HL-60 (cell line): ENCODE data around the gene LAMC1.

Experiments used
- DNase-seq, 2 experiments: peaks; one replicate each; pipeline ENCODE4 v3.0.0-alpha.2; 2010 to 2020; ENCODE audit warnings: low read depth in 1 of 2, low spot score in 1 of 2
- H3K27ac ChIP-seq: fragments of 250-450 bp; sonication (Bioruptor Pico); replicated peaks from 2 replicates; pipeline ENCODE4 v1.5.1; 2020; ENCODE audit warnings: mild to moderate bottlenecking, moderate library complexity
- H3K27me3 ChIP-seq: fragments of 250-450 bp; sonication (Bioruptor Pico); 2 replicates; pipeline ENCODE4 v1.5.1; 2021; ENCODE audit warnings: mild to moderate bottlenecking, moderate library complexity; ENCODE audit not compliant: insufficient read depth, poor library complexity, severe bottlenecking
- H3K4me3 ChIP-seq: replicated peaks from 2 replicates; pipeline ENCODE4 v1.5.1; 2011; ENCODE audit warnings: mild to moderate bottlenecking, control low read depth, low read length; ENCODE audit not compliant: insufficient read depth
- CTCF ChIP-seq: IDR thresholded peaks from one replicate; pipeline ENCODE4 v1.5.1; 2011; ENCODE audit warnings: low read length, control low read depth, inconsistent platforms; ENCODE audit not compliant: insufficient read depth
- GABPA ChIP-seq: IDR thresholded peaks from 2 replicates; pipeline ENCODE4 v1.6.1; 2012; ENCODE audit warnings: low read depth
- POLR2AphosphoS5 ChIP-seq: IDR thresholded peaks from 2 replicates; pipeline ENCODE4 v1.6.1; 2012; ENCODE audit warnings: low read depth
- REST ChIP-seq: IDR thresholded peaks from 2 replicates; pipeline ENCODE4 v1.6.1; 2012; ENCODE audit warnings: low read depth; ENCODE audit not compliant: insufficient replicate concordance
- SPI1 ChIP-seq: IDR thresholded peaks from 2 replicates; pipeline ENCODE4 v1.6.1; 2012; ENCODE audit warnings: low read depth, mild to moderate bottlenecking, borderline replicate concordance

Gene LAMC1

GRCh38 chr1:183110326-183110880 lies 87.2 kb downstream of the LAMC1 start:
- H3K4me3 ChIP-seq = no peak overlapping the region
- DNase-seq = no peak
- TF ChIP-seq SPI1 = no peak
- TF ChIP-seq GABPA = no peak
- TF ChIP-seq POLR2AphosphoS5 = no peak
- no peak for TF ChIP-seq REST
- TF ChIP-seq CTCF = no peak
- peaks cover 6% of the 10 kb centered on the region for H3K27me3 ChIP-seq
- H3K27ac ChIP-seq = no peak overlapping the region

DNA sequence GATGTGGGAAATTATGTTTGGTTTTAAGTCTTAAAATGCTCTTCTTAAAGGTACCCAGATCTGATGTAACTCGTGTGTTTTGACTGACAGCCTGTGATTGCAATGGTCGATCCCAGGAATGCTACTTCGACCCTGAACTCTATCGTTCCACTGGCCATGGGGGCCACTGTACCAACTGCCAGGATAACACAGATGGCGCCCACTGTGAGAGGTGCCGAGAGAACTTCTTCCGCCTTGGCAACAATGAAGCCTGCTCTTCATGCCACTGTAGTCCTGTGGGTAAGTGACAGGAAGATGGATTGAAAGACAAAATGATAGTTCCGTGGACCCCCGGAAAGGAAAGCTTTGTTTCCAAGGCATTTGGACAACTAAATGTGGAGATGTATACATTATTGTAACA lies 91.2 kb downstream of the LAMC1 start:
- Histone ChIP-seq H3K27ac (no peak overlapping the region), H3K27me3 (no peaks in the 10 kb centered on the region), H3K4me3 (no peak overlapping the region)
- DNase-seq = no peak
- TF ChIP-seq SPI1 (no peak), POLR2AphosphoS5 (no peak), GABPA (no peak), REST (no peak), CTCF (no peak)

- Histone ChIP-seq H3K27me3 (peaks cover 2% of the 10 kb centered on the region), H3K4me3 (no peak overlapping the region), H3K27ac (no peak overlapping the region)
- no peak for TF ChIP-seq SPI1
- no peak for TF ChIP-seq CTCF
- no peak for TF ChIP-seq REST
- TF ChIP-seq GABPA = no peak
- no peak for TF ChIP-seq POLR2AphosphoS5
- DNase-seq = peak in 1 of 2 experiments; percentile 9
These were observed 93.2 kb downstream of the LAMC1 start for GRCh38 chr1:183116416-183116815.
